ENCODE measurements around the gene CHN1. TPM values are rescaled to one million over a fixed set of nuclear protein-coding genes. Genes with fewer than 3 reads are reported as not detected.
A peak's percentile ranks its signal among the peaks of the same experiment; 100 is the strongest.

Gene CHN1
- polyA plus RNA-seq, 1 of the 3 experiments (the other 2 are of a cell fraction): 31.6 TPM

DNA sequence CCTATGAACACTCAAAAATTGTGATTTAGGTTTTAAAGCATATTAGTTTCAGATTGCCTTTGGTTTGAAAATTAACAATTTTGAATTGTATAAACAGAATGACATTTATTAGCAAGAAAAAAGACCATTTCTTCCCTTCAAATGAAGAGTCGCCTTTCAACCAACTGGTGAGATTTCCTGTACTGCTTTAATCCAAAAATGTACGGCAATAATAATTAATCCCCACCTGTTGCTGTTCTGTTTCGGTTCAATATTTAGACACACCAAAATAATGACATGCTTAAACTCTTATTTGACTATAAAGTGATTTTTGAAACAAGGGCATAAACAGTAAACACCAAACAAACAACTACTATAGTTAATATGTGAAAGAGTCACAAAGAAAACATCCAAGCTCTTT lies 39.6 kb downstream of the CHN1 start:
- POLR2A ChIA-PET: no interaction called here
- no peak for DNase-seq
- Histone ChIP-seq H3K27me3 (ENCODE audit: insufficient read depth) (no peaks in the 10 kb centered on the region), H4K20me1 (ENCODE audit: insufficient read depth) (no peaks in the 10 kb centered on the region), H3K27ac (ENCODE audit: low read depth in 2 of 2, low read length in 1 of 2) (peak overlapping the region in 1 of 2 experiments; percentile 54; a peak in 1 of 4 replicates), H3K4me1 (ENCODE audit: control insufficient read depth in 1 of 2, insufficient read depth in 2 of 2, low read depth in 1 of 2, low read length in 1 of 2) (peaks cover 2 to 6% of the 10 kb centered on the region in 2 experiments; a peak in 3 of 4 replicates), H3K9me2 (no peaks in the 10 kb centered on the region), H3K4me2 (peak overlapping the region; percentile 44), H3K79me2 (ENCODE audit: insufficient read depth) (peaks cover 12% of the 10 kb centered on the region; the same call in 1 of the 2 replicates), H3K9me3 (no peaks in the 10 kb centered on the region), H3K4me3 (ENCODE audit: low read depth in 2 of 2, low read length in 1 of 2) (no peak overlapping the region), H3K9ac (no peak overlapping the region), H3K36me3 (replicated peaks in 1 of 2; ENCODE audit: control insufficient read depth in 1 of 2, insufficient read depth in 2 of 2, low read length in 1 of 2) (no peaks in the 10 kb centered on the region), H2AFZ (ENCODE audit: low read depth) (no peak overlapping the region), H3F3A (replicated peaks; ENCODE audit: insufficient read depth) (no peaks in the 10 kb centered on the region)
- CTCF ChIA-PET: interaction anchor here (0.7 kb wide), 1 partner anchor 370 kb away, joined by 3 read pairs; no protein-coding TSS in a partner anchor
- TF ChIP-seq GATA2 (CRISPR knock-in tag; IDR thresholded peaks at IDR 0.05): no peak
- TF ChIP-seq SIN3A (IDR thresholded peaks at IDR 0.05; ENCODE audit: borderline replicate concordance, low read depth, low read length): no peak
- TF ChIP-seq, protein P1, sequence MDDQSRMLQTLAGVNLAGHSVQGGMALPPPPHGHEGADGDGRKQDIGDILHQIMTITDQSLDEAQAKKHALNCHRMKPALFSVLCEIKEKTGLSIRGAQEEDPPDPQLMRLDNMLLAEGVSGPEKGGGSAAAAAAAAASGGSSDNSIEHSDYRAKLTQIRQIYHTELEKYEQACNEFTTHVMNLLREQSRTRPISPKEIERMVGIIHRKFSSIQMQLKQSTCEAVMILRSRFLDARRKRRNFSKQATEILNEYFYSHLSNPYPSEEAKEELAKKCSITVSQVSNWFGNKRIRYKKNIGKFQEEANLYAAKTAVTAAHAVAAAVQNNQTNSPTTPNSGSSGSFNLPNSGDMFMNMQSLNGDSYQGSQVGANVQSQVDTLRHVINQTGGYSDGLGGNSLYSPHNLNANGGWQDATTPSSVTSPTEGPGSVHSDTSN (IDR thresholded peaks at IDR 0.05): no peak
- no peak for TF ChIP-seq FOSL2 (IDR thresholded peaks at IDR 0.05; ENCODE audit: borderline replicate concordance, low read depth)
- TF ChIP-seq, protein P2, sequence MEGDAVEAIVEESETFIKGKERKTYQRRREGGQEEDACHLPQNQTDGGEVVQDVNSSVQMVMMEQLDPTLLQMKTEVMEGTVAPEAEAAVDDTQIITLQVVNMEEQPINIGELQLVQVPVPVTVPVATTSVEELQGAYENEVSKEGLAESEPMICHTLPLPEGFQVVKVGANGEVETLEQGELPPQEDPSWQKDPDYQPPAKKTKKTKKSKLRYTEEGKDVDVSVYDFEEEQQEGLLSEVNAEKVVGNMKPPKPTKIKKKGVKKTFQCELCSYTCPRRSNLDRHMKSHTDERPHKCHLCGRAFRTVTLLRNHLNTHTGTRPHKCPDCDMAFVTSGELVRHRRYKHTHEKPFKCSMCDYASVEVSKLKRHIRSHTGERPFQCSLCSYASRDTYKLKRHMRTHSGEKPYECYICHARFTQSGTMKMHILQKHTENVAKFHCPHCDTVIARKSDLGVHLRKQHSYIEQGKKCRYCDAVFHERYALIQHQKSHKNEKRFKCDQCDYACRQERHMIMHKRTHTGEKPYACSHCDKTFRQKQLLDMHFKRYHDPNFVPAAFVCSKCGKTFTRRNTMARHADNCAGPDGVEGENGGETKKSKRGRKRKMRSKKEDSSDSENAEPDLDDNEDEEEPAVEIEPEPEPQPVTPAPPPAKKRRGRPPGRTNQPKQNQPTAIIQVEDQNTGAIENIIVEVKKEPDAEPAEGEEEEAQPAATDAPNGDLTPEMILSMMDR (IDR thresholded peaks at IDR 0.05): no peak
- TF ChIP-seq, protein P3, sequence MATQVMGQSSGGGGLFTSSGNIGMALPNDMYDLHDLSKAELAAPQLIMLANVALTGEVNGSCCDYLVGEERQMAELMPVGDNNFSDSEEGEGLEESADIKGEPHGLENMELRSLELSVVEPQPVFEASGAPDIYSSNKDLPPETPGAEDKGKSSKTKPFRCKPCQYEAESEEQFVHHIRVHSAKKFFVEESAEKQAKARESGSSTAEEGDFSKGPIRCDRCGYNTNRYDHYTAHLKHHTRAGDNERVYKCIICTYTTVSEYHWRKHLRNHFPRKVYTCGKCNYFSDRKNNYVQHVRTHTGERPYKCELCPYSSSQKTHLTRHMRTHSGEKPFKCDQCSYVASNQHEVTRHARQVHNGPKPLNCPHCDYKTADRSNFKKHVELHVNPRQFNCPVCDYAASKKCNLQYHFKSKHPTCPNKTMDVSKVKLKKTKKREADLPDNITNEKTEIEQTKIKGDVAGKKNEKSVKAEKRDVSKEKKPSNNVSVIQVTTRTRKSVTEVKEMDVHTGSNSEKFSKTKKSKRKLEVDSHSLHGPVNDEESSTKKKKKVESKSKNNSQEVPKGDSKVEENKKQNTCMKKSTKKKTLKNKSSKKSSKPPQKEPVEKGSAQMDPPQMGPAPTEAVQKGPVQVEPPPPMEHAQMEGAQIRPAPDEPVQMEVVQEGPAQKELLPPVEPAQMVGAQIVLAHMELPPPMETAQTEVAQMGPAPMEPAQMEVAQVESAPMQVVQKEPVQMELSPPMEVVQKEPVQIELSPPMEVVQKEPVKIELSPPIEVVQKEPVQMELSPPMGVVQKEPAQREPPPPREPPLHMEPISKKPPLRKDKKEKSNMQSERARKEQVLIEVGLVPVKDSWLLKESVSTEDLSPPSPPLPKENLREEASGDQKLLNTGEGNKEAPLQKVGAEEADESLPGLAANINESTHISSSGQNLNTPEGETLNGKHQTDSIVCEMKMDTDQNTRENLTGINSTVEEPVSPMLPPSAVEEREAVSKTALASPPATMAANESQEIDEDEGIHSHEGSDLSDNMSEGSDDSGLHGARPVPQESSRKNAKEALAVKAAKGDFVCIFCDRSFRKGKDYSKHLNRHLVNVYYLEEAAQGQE (IDR thresholded peaks at IDR 0.05; ENCODE audit: low read depth, low read length): no peak
- no peak for TF ChIP-seq RFX5 (IDR thresholded peaks at IDR 0.05; ENCODE audit: low read length)
- TF ChIP-seq RCOR1 (IDR thresholded peaks at IDR 0.05; ENCODE audit: low read length): no peak
- TF ChIP-seq TCF12 (IDR thresholded peaks at IDR 0.05): no peak
- TF ChIP-seq FOXM1 (IDR thresholded peaks at IDR 0.05; ENCODE audit: low read depth): no peak
- no peak for TF ChIP-seq ELF1 (IDR thresholded peaks at IDR 0.05)
- TF ChIP-seq EZH2phosphoT487 (IDR thresholded peaks at IDR 0.05; ENCODE audit: borderline replicate concordance, low read depth): no peak
- 91% methylated on average over 3 of the region's 3 CpGs for WGBS (ENCODE audit: low lambda C conversion rate)
